H1 (cell line): Measurements from ENCODE around the gene CDC123. TPM values are rescaled to one million over a fixed set of nuclear protein-coding genes. Genes with fewer than 3 reads are reported as not detected.

Experiments
- CTCF ChIA-PET: fragments of 300-600 bp; sonication (Branson Sonifier 250); formaldehyde crosslinking; loops from one replicate; lab custom pipeline; 2021; ENCODE audit not compliant: partially characterized antibody; lab: Charles Lee
- POLR2A ChIA-PET: fragments of 300-600 bp; sonication (Branson Sonifier 250); formaldehyde crosslinking; loops from one replicate; lab custom pipeline; 2021; ENCODE audit warnings: inconsistent platforms; ENCODE audit not compliant: partially characterized antibody; lab: Charles Lee
- DNase-seq, 2 experiments: peaks; one replicate each; pipeline versions ENCODE4 v3.0.0 to v3.0.0-alpha.2; 2010 to 2022; ENCODE audit warnings: low spot score in 2 of 2, low read depth in 1 of 2, mixed read lengths in 1 of 2
- FAIRE-seq: peaks from 2 replicates; lab custom pipeline; 2011; peaks lifted over from hg19 to GRCh38; lab: Jason Lieb, UNC
- H2AFZ ChIP-seq: 2 replicates; pipeline ENCODE4 v1.8.1; 2012; ENCODE audit warnings: low read length, inconsistent platforms
- H2AK5ac ChIP-seq: 2 replicates; pipeline ENCODE4 v1.6.1; 2013; ENCODE audit warnings: low read depth, low read length
- H2BK120ac ChIP-seq: replicated peaks from 2 replicates; pipeline ENCODE3; 2013; ENCODE audit warnings: low read depth, low read length, inconsistent platforms
- H2BK12ac ChIP-seq: 2 replicates; pipeline ENCODE4 v1.6.1; 2013; ENCODE audit warnings: low read depth, low read length
- H2BK15ac ChIP-seq: 2 replicates; pipeline ENCODE4 v1.6.1; 2013; ENCODE audit warnings: low read length
- H2BK20ac ChIP-seq: 2 replicates; pipeline ENCODE4 v1.6.1; 2013; ENCODE audit warnings: low read length
- H2BK5ac ChIP-seq: 2 replicates; pipeline ENCODE4 v1.6.1; 2013; ENCODE audit warnings: low read depth, low read length
- H3K14ac ChIP-seq: 2 replicates; pipeline ENCODE4 v1.6.1; 2013; ENCODE audit warnings: inconsistent platforms; ENCODE audit not compliant: insufficient read length
- H3K18ac ChIP-seq: 2 replicates; pipeline ENCODE4 v1.6.1; 2013; ENCODE audit warnings: low read length; ENCODE audit errors: extremely low read depth
- H3K23ac ChIP-seq: 2 replicates; pipeline ENCODE4 v1.6.1; 2013; ENCODE audit warnings: inconsistent platforms; ENCODE audit not compliant: insufficient read length
- H3K23me2 ChIP-seq: 2 replicates; pipeline ENCODE4 v1.6.1; 2013; ENCODE audit warnings: low read depth, low read length
- H3K27ac ChIP-seq: 2 replicates; pipeline ENCODE4 v1.6.1; 2011; ENCODE audit warnings: low read depth, low read length, inconsistent platforms
- H3K27me3 ChIP-seq, 4 experiments: replicated peaks in 1 of 4; 1 replicate in 1 of 4; 2 replicates in 3 of 4; pipeline versions ENCODE4 v1.6.1 to v1.8.1; 2011 to 2013; ENCODE audit warnings: low read length in 3 of 4, mild to moderate bottlenecking in 3 of 4, inconsistent platforms in 2 of 4, mixed read lengths in 2 of 4, moderate library complexity in 1 of 4; ENCODE audit not compliant: control insufficient read depth in 3 of 4, insufficient read depth in 3 of 4; ENCODE audit errors: extremely low read depth in 1 of 4
- H3K36me3 ChIP-seq, 4 experiments: 2 replicates each; pipeline versions ENCODE4 v1.6.1 to v1.8.1; 2011 to 2013; ENCODE audit warnings: mild to moderate bottlenecking in 4 of 4, low read length in 3 of 4, moderate library complexity in 2 of 4, control low read depth in 1 of 4, inconsistent platforms in 1 of 4; ENCODE audit not compliant: insufficient read depth in 4 of 4, control insufficient read depth in 2 of 4
- H3K4ac ChIP-seq: replicated peaks from 2 replicates; pipeline ENCODE3; 2013; ENCODE audit warnings: low read length, low read depth, mixed read lengths, inconsistent platforms; ENCODE audit not compliant: insufficient read length
- H3K4me1 ChIP-seq, 4 experiments: replicated peaks in 1 of 4; 1 replicate in 1 of 4; 2 replicates in 3 of 4; pipeline versions ENCODE4 v1.6.1 to v1.8.1; 2011 to 2013; ENCODE audit warnings: low read length in 3 of 4, inconsistent platforms in 2 of 4, mixed read lengths in 1 of 4; ENCODE audit not compliant: insufficient read depth in 4 of 4, control insufficient read depth in 3 of 4
- H3K4me2 ChIP-seq, 2 experiments: 2 replicates each; pipeline versions ENCODE4 v1.6.1 to v1.8.1; 2011 to 2013; ENCODE audit warnings: low read depth in 2 of 2, low read length in 2 of 2, control low read depth in 1 of 2, inconsistent platforms in 1 of 2, mild to moderate bottlenecking in 1 of 2; ENCODE audit not compliant: insufficient read depth in 1 of 2
- H3K4me3 ChIP-seq, 4 experiments: fragments of 200-600, 300-600 bp in 1 of 4; sonication (generic), shearing (Covaris generic), sonication (Bioruptor Twin) in 1 of 4; 2 replicates each; pipeline versions ENCODE4 v1.5.1 to v1.8.1; 2011 to 2016; ENCODE audit warnings: low read length in 4 of 4, low read depth in 3 of 4, control low read depth in 2 of 4, inconsistent platforms in 2 of 4, mild to moderate bottlenecking in 2 of 4, mixed read lengths in 1 of 4, moderate library complexity in 1 of 4; ENCODE audit not compliant: insufficient read depth in 2 of 4; ENCODE audit errors: extremely low read depth in 1 of 4
- H3K56ac ChIP-seq: replicated peaks from 2 replicates; pipeline ENCODE3; 2013; ENCODE audit warnings: low read depth, mild to moderate bottlenecking, mixed read lengths, low read length, inconsistent platforms; ENCODE audit not compliant: insufficient read length
- H3K79me1 ChIP-seq: 2 replicates; pipeline ENCODE4 v1.6.1; 2013; ENCODE audit warnings: low read depth, low read length, control low read depth
- H3K79me2 ChIP-seq, 2 experiments: 2 replicates each; pipeline versions ENCODE4 v1.6.1 to v1.8.1; 2012 to 2013; ENCODE audit warnings: low read length in 2 of 2, mild to moderate bottlenecking in 2 of 2, inconsistent platforms in 1 of 2; ENCODE audit not compliant: insufficient read depth in 2 of 2, control insufficient read depth in 1 of 2
- H3K9ac ChIP-seq, 4 experiments: replicated peaks in 1 of 4; 1 replicate in 1 of 4; 2 replicates in 3 of 4; pipeline versions ENCODE4 v1.6.1 to v1.8.1; 2011 to 2013; ENCODE audit warnings: low read depth in 3 of 4, low read length in 3 of 4, control low read depth in 2 of 4, mild to moderate bottlenecking in 2 of 4, moderate library complexity in 2 of 4, inconsistent platforms in 1 of 4; ENCODE audit errors: extremely low read depth in 1 of 4
- H3K9me3 ChIP-seq, 2 experiments: 2 replicates each; pipeline versions ENCODE4 v1.6.1 to v1.8.1; 2012 to 2013; ENCODE audit warnings: mild to moderate bottlenecking in 2 of 2, moderate library complexity in 2 of 2, control low read depth in 1 of 2, inconsistent platforms in 1 of 2, low read depth in 1 of 2, low read length in 1 of 2, mixed read lengths in 1 of 2; ENCODE audit not compliant: insufficient read depth in 2 of 2
- H4K20me1 ChIP-seq, 2 experiments: replicated peaks in 1 of 2; 2 replicates each; pipeline versions ENCODE3 to v1.8.1; 2011 to 2013; ENCODE audit warnings: inconsistent platforms in 2 of 2, low read length in 2 of 2, mild to moderate bottlenecking in 1 of 2; ENCODE audit not compliant: insufficient read depth in 2 of 2, control insufficient read depth in 1 of 2
- H4K5ac ChIP-seq: 2 replicates; pipeline ENCODE4 v1.6.1; 2013; ENCODE audit warnings: low read length, low read depth, mixed read lengths, inconsistent platforms; ENCODE audit not compliant: insufficient read length
- H4K8ac ChIP-seq: 2 replicates; pipeline ENCODE4 v1.8.0; 2013; ENCODE audit warnings: mild to moderate bottlenecking, moderate library complexity, low read length, inconsistent platforms; ENCODE audit not compliant: insufficient read depth; ENCODE audit errors: extremely low read depth
- H4K91ac ChIP-seq: replicated peaks from 2 replicates; pipeline ENCODE3; 2013; ENCODE audit warnings: low read length, mixed read lengths, inconsistent platforms; ENCODE audit not compliant: insufficient read length
- CBX5 ChIP-seq: fragments of 300-800, 300-1000 bp; sonication (generic); IDR thresholded peaks from 2 replicates; pipeline ENCODE4 v1.7.1; 2016; ENCODE audit warnings: antibody characterized with exemption, low read length, low read depth
- HDAC6 ChIP-seq: IDR thresholded peaks from one replicate; pipeline ENCODE4 v1.7.1; 2012; ENCODE audit warnings: low read depth, mild to moderate bottlenecking, inconsistent platforms, low read length, moderate library complexity
- RBBP5 ChIP-seq: IDR thresholded peaks from 2 replicates; pipeline ENCODE4 v1.7.1; 2012; ENCODE audit warnings: low read depth, mild to moderate bottlenecking, inconsistent platforms, low read length, moderate library complexity, borderline replicate concordance
- SIX5 ChIP-seq: IDR thresholded peaks from 2 replicates; pipeline ENCODE4 v1.6.1; 2011; ENCODE audit warnings: mild to moderate bottlenecking, low read depth, low read length
- SRF ChIP-seq: IDR thresholded peaks from 2 replicates; pipeline ENCODE4 v1.6.1; 2011; ENCODE audit warnings: mild to moderate bottlenecking, low read depth, low read length, moderate library complexity
- WGBS, 2 experiments: shearing (Covaris generic) in 1 of 2; methylation state at CpG; one replicate each; pipeline versions ENCODE4 v1.1.6 to v1.1.7; 2013 to 2015; ENCODE audit warnings: low lambda C conversion rate in 2 of 2, mixed read lengths in 2 of 2, inconsistent platforms in 1 of 2, low coverage in 1 of 2, missing lambda C conversion rate in 1 of 2; ENCODE audit not compliant: insufficient replicate concordance in 2 of 2, insufficient coverage in 1 of 2, insufficient read length in 1 of 2; ENCODE audit errors: extremely low coverage in 1 of 2, missing lambda C conversion rate in 1 of 2; 5-methylcytosine and 5-hydroxymethylcytosine counted together
- polyA plus RNA-seq, 7 experiments: library from polyadenylated mRNA; depleted of rRNA in 3 of 7; stranded (reverse) in 5 of 7; unstranded in 2 of 7; fragments of >200 nt in 5 of 7; fragments of 200-250 nt in 2 of 7; gene quantifications; 1 replicate in 5 of 7; 2 replicates in 1 of 7; 4 replicates in 1 of 7; pipeline versions ENCODE4 v1.2.1 to v1.2.3, GENCODE V29; 2011 to 2013; ENCODE audit warnings: missing spikeins in 2 of 7, mixed read lengths in 2 of 7
- total RNA-seq: library from RNA; stranded (reverse); fragmentation: NEBNext Ultra II Directional; extraction: Animal tissue kit (Norgen Biotek cat#: 25700); gene quantifications from 2 replicates; pipeline ENCODE4 v1.2.1, GENCODE V29; 2021

CDC123 gene
- total and polyA plus RNA-seq, 2 of the 8 experiments (the other 6 are each of a cell fraction or from before 2014, with no cell fraction given): 115 to 202 TPM

GRCh38 chr10:12238821-12239220 lies 42.8 kb downstream of the CDC123 start:
- H3K9ac ChIP-seq: no peak overlapping the region
- no peaks in the 10 kb centered on the region for H3K4me1 ChIP-seq
- no peak overlapping the region for H2BK15ac ChIP-seq
- H3K36me3 ChIP-seq: peaks cover 3 to 52% (median 34%) of the 10 kb centered on the region in 4 experiments
- no peak overlapping the region for H4K5ac ChIP-seq
- H4K20me1 ChIP-seq: peaks cover 2% of the 10 kb centered on the region in 2 experiments
- H3K27ac ChIP-seq: no peak overlapping the region
- H3K79me2 ChIP-seq: peaks cover 0 to 3% of the 10 kb centered on the region in 2 experiments; a peak in 1 of 4 replicates
- H2AK5ac ChIP-seq: no peak overlapping the region
- no peak overlapping the region for H2BK5ac ChIP-seq
- no peak overlapping the region for H2AFZ ChIP-seq
- no peak overlapping the region for H3K18ac ChIP-seq
- CTCF ChIA-PET: interaction anchor here (1.2 kb wide), 1 partner anchor 24 kb away, joined by 3 read pairs; no protein-coding TSS in a partner anchor
- H3K23me2 ChIP-seq: no peaks in the 10 kb centered on the region
- H4K91ac ChIP-seq: no peak overlapping the region
- no peak overlapping the region for H2BK120ac ChIP-seq
- no peak overlapping the region for H4K8ac ChIP-seq
- POLR2A ChIA-PET: no interaction called here
- DNase-seq (no peak), FAIRE-seq (no peak)
- H2BK20ac ChIP-seq: no peak overlapping the region
- no peaks in the 10 kb centered on the region for H3K27me3 ChIP-seq
- no peaks in the 10 kb centered on the region for H3K9me3 ChIP-seq
- no peak overlapping the region for H2BK12ac ChIP-seq
- 93% methylated on average over 8 of the region's 8 CpGs; no CpG with 5 or more reads in 1 of the 2 experiments for WGBS, 2 experiments
- H3K14ac ChIP-seq: no peak overlapping the region
- no peak overlapping the region for H3K4me3 ChIP-seq
- TF ChIP-seq SIX5 (no peak), HDAC6 (no peak), RBBP5 (no peak), CBX5 (no peak), SRF (no peak)
- no peak overlapping the region for H3K56ac ChIP-seq
- H3K4ac ChIP-seq: no peak overlapping the region
- H3K4me2 ChIP-seq: no peak overlapping the region
- no peak overlapping the region for H3K23ac ChIP-seq
- no peaks in the 10 kb centered on the region; the same call in 1 of the 2 replicates for H3K79me1 ChIP-seq
